ENCODE data around the gene CCDC188.

Gene CCDC188

DNA sequence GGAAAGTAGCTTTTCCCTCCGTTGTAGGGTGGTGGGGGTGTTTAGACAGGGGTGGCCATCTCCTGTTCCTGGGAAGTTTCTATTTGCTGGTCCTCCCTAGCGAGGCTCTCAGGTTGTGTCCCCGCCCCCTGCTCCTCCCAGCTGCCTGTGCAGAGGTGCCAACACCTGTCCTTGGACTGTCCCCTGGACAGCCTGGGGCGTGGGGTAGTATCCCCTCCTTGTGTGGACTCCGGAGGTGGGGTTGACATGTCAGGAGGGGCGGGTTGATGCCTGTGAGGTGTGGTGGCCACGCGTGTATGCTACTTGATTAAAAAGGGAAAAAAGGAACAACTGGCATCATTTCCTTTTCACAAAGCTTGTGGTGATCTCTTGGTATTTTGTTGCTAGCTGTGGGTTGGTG is 49.2 kb downstream of the CCDC188 start:
- Histone ChIP-seq H3K4me3 (ENCODE audit: low read depth in 1 of 2, low read length in 2 of 2) (no peak overlapping the region), H3K79me2 (ENCODE audit: insufficient read depth, low read length) (peaks cover 89% of the 10 kb centered on the region), H3K9me3 (ENCODE audit: insufficient read depth, low read length, severe bottlenecking) (no peaks in the 10 kb centered on the region), H3K27ac (ENCODE audit: low read length) (no peak overlapping the region), H3K4me1 (ENCODE audit: insufficient read depth, low read length) (peaks cover 25% of the 10 kb centered on the region), H2AFZ (ENCODE audit: low read depth, low read length) (no peak overlapping the region), H3K27me3 (ENCODE audit: insufficient read depth, low read length, poor library complexity) (no peaks in the 10 kb centered on the region), H4K20me1 (ENCODE audit: insufficient read depth, low read length) (peaks cover 74% of the 10 kb centered on the region), H3K36me3 (ENCODE audit: insufficient read depth, low read length) (peaks cover 92% of the 10 kb centered on the region), H3K9ac (ENCODE audit: low read depth, low read length) (no peak overlapping the region), H3K4me2 (ENCODE audit: insufficient read depth, low read length) (no peak overlapping the region)
- TF ChIP-seq, protein P1, sequence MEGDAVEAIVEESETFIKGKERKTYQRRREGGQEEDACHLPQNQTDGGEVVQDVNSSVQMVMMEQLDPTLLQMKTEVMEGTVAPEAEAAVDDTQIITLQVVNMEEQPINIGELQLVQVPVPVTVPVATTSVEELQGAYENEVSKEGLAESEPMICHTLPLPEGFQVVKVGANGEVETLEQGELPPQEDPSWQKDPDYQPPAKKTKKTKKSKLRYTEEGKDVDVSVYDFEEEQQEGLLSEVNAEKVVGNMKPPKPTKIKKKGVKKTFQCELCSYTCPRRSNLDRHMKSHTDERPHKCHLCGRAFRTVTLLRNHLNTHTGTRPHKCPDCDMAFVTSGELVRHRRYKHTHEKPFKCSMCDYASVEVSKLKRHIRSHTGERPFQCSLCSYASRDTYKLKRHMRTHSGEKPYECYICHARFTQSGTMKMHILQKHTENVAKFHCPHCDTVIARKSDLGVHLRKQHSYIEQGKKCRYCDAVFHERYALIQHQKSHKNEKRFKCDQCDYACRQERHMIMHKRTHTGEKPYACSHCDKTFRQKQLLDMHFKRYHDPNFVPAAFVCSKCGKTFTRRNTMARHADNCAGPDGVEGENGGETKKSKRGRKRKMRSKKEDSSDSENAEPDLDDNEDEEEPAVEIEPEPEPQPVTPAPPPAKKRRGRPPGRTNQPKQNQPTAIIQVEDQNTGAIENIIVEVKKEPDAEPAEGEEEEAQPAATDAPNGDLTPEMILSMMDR (IDR thresholded peaks at IDR 0.05; ENCODE audit: borderline replicate concordance, extremely low read depth, low read length, poor library complexity, severe bottlenecking), result no peak
- no peak for TF ChIP-seq EZH2 (IDR thresholded peaks at IDR 0.05; ENCODE audit: borderline replicate concordance, low read depth, low read length, severe bottlenecking)
- DNase-seq, result no peak
- no peak for ATAC-seq (ENCODE audit: insufficient read depth, low read depth)

GRCh38 chr22:20099099-20099711 is 51.6 kb downstream of the CCDC188 start:
- H3K9ac ChIP-seq (ENCODE audit: low read depth, low read length), result no peak overlapping the region
- TF ChIP-seq, protein P1 (IDR thresholded peaks at IDR 0.05; ENCODE audit: borderline replicate concordance, extremely low read depth, low read length, poor library complexity, severe bottlenecking), result no peak
- no peak for TF ChIP-seq EZH2 (IDR thresholded peaks at IDR 0.05; ENCODE audit: borderline replicate concordance, low read depth, low read length, severe bottlenecking)
- DNase-seq, result no peak
- peaks cover 56% of the 10 kb centered on the region for H4K20me1 ChIP-seq (ENCODE audit: insufficient read depth, low read length)
- H3K4me2 ChIP-seq (ENCODE audit: insufficient read depth, low read length), result no peak overlapping the region
- H3K36me3 ChIP-seq (ENCODE audit: insufficient read depth, low read length), result peaks cover 91% of the 10 kb centered on the region
- H3K4me3 ChIP-seq (ENCODE audit: low read depth in 1 of 2, low read length in 2 of 2), result no peak overlapping the region
- ATAC-seq (ENCODE audit: insufficient read depth, low read depth), result no peak
- peak overlapping the region; percentile 6; the same call in 1 of the 2 replicates for H3K27ac ChIP-seq (ENCODE audit: low read length)
- peaks cover 87% of the 10 kb centered on the region for H3K79me2 ChIP-seq (ENCODE audit: insufficient read depth, low read length)
- no peaks in the 10 kb centered on the region for H3K27me3 ChIP-seq (ENCODE audit: insufficient read depth, low read length, poor library complexity)
- peaks cover 25% of the 10 kb centered on the region for H3K4me1 ChIP-seq (ENCODE audit: insufficient read depth, low read length)
- H3K9me3 ChIP-seq (ENCODE audit: insufficient read depth, low read length, severe bottlenecking), result no peaks in the 10 kb centered on the region
- no peak overlapping the region for H2AFZ ChIP-seq (ENCODE audit: low read depth, low read length)
